Measurements from ENCODE around the gene LPIN1.

DNA sequence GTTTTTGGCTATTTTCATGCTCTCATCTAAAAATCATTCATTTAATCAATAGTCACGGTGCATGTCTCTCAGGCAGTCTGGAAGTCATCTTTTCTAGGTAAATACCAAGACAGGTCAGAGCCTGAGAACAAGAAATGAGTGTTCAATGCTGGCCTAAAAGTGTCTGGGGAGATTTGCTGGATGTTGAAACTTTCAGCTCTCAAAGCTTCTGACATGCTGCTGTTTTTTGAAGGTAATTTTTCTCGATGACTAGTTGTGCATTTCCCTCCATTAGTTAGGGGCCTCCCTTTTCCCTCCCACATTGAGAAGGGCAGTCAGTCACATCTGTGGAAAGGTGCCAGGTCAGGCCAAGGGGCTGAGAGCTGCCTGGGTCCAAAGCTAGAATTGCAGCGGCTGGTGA, 115.6 kb downstream of the LPIN1 start:
- TF ChIP-seq, protein P1, sequence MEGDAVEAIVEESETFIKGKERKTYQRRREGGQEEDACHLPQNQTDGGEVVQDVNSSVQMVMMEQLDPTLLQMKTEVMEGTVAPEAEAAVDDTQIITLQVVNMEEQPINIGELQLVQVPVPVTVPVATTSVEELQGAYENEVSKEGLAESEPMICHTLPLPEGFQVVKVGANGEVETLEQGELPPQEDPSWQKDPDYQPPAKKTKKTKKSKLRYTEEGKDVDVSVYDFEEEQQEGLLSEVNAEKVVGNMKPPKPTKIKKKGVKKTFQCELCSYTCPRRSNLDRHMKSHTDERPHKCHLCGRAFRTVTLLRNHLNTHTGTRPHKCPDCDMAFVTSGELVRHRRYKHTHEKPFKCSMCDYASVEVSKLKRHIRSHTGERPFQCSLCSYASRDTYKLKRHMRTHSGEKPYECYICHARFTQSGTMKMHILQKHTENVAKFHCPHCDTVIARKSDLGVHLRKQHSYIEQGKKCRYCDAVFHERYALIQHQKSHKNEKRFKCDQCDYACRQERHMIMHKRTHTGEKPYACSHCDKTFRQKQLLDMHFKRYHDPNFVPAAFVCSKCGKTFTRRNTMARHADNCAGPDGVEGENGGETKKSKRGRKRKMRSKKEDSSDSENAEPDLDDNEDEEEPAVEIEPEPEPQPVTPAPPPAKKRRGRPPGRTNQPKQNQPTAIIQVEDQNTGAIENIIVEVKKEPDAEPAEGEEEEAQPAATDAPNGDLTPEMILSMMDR (IDR thresholded peaks at IDR 0.05; ENCODE audit: poor library complexity) = no peak
- no peak for TF ChIP-seq EZH2 (IDR thresholded peaks at IDR 0.05; ENCODE audit: borderline replicate concordance)
- TF ChIP-seq EZH2phosphoT487 (IDR thresholded peaks at IDR 0.05; ENCODE audit: low read depth, severe bottlenecking, unreplicated experiment) = no peak
